ENCODE results near the gene CD55.
"Not testable (repeated sequence)": the region's sequence is repeated elsewhere in the genome, so short reads cannot be mapped to it uniquely, and the experiment has no call there.

The CD55 gene

DNA sequence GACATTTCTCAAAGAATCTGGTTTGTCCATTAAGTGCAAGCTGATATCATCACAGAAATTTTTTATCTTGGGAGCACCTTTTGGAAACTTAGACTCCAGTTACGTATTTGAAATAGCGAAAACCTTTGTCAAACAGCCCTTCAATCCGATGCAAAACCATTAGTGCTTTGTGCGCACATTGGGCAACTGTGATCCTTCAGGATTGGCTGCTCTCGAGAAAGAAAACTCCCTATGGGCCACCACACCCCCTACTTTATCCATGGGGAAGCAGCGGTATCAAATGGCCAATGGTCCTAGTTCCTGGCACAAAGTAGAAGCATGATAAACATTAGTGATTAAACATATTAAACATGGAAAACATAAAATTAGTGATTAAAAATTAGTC is 16.0 kb upstream of the CD55 start:
- no peak for DNase-seq (ENCODE audit: low read depth in 2 of 2)

DNA sequence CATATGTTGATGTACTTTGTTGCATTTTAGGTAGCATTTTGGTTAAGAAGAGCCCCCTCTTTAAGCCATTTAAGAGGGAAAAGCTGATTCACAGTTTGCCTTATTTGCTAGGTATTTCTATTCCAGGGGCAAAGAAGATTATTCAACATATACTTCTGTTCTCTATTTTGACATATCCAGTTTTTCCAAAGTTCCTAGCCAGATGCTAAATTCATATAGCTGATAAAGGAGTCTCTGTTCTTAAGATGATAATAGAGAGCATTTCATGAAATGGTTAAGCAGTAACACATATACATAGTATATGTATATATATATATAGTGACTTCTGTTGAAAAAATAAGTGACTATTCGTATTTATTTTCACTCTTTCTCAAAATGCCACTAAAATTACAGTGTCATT is 15.5 kb upstream of the CD55 start:
- no peak for DNase-seq (ENCODE audit: low read depth in 2 of 2)

DNA sequence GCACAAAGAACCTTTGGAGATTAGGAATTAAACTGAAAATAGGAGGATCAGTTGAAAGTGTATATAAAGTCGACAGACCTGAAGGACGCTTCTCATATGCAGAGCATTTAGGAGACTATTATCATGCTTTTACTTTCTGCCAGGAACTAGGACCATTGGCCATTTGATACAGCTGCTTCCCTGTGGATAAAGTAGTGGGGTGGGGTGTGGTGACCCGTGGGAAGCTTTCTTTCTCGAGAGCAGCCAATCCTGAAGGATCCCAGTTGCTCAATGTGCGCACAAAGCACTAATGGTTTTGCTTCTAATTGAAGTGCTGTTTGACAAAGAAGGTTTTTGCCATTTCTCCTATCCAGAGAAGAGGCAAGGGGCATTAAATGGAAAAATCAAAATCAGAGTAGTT is 14.9 kb upstream of the CD55 start:
- DNase-seq (ENCODE audit: low read depth in 2 of 2), result no peak

DNA sequence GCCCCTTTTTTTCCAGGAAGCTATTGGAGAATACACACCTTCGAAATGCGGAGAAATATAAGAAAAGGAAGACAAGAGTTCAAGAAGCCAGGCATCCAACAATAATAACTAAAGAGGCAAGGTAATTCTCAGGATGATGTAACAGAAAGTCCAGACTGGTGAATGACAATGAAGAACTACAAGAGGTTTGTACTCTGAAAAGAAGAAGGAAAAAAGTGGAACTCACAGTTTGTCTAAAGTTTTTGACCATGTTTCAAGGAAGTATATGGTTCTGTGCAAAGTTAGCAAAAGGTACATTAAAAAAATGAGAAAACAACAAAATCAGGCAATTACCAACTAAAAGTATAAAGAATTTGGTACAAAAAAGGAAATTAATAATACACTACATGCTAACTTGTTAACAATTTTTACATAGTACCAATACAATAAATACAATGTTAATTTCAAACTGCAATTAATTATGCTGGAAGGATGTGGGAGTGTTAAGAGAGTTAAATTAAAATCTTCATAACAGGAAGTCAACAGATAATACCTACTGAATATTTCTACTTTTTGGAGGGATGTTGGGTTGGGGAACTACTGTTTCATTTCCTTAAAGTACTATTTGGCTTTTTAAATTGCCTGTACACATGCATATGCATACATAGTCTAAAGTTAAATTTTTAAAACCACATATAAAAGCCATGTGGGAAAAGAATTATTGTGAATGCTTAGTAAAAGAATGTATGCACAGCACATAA is 12.9 kb upstream of the CD55 start:
- no peak for DNase-seq (ENCODE audit: low read depth in 2 of 2)

DNA sequence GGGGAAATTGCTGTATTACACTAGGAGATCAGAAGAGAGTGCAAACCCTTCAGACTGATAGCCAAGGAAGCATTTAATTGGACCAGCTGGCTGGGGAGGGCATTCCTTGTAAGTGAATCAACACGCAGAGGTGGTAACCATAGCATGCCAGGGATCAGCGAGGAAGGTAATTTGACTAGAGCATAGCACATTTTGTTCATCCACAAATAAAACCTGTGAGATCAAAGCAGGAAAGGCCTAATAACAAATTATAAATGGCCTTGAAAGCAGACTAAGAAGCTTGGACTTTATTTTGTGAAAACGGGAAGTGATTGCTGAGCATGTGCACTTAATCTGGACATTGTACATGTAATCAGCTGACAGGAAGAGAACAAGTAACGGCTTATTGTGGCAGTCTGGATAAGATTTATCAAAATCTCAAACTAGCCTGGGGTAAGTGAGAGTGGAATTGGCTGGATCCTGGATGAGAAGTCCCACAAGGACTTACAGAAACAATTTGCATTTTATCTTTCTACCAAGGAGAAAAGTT is 11.7 kb upstream of the CD55 start:
- DNase-seq (ENCODE audit: low read depth in 2 of 2), result no peak

DNA sequence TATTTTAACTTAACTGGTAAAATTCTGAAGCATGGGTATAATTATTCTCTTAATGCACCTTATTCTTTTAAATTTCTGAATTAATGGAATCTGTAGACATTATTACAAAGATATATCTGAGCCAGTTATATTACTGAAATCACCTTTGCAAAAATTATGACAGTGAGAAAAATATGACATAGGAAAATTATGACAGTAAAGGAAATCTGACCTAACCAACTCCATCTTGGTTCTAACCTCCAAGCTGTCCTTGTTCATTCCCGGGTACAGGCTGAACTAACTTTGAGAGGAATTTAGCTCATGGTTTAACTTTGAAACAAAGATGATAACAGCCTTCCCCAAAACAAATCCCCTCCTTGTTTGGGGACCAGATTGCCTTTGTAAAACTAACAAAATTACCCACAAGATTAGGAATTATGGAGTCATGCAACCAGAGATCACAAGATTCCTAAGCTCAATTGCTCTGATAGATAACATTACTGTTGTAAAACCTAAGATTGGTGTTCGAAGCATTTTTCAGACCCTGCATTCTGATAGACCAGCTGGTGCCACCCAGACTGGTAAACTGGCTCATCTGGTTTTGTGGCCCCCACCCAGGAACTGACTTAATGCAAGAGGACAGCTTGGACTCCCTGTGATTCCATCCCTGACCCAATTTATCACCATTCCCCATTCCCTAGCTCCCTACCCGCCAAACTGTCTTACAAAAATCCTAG is 9.4 kb upstream of the CD55 start:
- DNase-seq (ENCODE audit: low read depth in 2 of 2), result no peak

DNA sequence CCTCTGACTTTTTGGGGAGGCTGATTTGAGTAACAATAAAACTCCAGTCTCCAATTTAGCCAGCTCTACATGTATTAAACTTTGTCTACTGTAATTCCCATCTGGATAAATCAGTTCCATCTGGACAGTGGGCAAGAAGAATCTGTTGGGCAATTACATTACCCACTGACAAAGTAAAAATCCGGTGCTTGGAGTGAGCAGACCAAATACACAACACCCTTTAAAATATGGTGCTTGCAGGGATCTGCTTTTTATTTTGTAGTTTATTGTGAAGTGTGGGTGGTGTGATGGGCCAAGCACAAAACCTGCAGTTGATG is 8.9 kb upstream of the CD55 start:
- DNase-seq (ENCODE audit: low read depth in 2 of 2), result no peak

DNA sequence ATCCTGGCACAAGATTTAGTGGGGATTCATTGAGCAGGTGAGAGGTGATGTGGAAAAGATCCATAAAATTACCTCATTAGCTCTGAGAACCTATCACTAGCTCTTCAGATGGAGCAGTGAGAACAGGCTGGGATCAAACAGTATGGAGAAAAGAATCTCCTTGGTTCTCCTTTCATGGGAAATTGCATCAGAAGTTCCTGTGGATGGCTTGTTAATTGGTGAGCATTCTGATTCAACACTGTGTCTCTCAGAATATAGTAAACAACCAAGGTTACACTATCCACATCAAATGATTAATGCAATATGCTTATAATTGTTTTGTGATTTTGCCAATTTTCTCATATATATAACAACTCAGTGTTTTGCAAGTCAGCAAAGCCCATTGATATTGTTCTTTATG is 8.3 kb upstream of the CD55 start:
- no peak for DNase-seq (ENCODE audit: low read depth in 2 of 2)

DNA sequence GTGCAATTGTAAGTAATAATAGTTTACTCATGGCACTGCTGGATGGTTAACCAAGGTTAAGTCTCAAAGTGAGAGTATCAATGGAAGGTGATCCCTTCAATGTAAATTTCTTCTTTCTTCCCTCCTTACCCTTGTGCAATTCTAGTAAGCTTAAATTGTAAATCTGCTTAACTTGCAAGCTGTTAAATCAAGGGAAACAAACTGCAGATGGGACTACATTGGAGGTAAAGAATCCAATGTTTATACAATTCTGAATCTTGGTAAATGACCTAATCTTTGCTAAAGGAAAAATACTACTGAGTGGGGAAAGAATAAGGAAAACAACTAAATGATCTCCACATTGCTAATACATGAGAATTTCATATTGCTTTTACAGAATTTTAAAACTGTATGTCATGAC is 6.7 kb upstream of the CD55 start:
- no peak for DNase-seq (ENCODE audit: low read depth in 2 of 2)

DNA sequence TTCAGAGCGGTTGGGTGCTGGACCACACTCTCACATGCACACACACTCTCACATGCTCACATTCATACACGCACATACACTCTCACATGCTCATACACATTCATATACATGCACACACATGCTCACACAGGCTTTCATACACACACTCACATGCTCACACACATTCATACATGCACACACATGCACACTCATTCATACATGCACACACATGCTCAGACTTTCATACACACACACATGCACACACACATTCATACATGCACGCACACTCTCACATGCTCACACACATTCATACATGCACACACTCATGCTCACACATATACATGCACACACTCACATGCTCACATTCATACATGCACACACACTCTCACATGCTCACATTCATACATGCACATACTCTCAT is 6.0 kb upstream of the CD55 start:
- no peak for DNase-seq (ENCODE audit: low read depth in 2 of 2)

DNA sequence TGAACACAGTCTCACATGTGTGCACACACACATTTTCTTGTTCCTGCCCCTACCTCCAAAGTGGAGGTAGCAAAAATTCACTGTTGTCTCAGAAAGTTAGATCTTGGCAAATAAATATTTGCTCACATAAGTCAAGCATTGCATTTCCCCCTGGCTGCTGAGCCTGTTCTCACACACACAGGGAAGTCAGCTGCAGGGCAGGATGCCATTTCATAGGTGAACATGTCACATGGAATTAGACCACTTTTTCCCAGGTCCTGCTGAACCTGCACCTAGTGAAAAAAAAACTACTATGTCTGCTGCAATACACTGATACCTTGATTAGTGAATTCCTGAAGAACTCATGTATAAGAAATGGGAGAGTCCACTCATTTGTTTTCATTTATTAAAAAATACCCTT is 5.3 kb upstream of the CD55 start:
- no peak for DNase-seq (ENCODE audit: low read depth in 2 of 2)

DNA sequence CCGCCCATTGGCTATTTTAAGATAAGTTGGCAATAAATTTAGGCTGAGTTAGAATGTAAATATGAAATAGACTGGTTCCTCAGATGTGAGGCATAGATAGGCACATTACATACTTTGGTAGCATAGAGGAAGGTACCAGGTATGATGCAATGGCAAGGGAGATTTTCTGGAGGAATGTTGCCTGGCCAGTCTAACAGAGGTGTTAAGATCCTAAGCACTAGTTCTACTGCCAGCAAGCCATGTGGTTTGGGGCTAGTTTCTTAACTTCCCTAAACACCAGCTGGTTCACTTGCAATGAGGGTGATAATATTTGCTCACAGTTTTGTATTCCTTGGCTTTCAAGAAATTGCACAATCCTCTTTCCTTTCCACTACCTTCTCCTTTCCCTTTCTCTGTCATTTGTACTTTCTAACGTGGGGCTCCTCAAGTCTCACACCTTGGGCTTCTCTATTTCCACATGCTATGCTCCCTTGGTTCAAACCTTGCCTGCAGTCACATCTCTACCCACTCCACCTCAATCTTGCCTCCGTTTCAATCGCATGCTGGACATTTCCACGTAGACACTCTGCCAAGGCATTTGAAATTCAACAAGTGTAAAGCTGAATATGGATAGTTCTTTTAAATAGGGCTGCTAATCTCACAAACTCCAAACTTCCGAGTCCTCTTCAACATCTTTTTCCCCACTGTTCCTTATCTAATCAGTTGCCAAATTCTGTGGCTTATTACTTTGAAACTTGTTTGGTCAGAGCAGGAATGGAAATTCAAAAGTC is 4.7 kb upstream of the CD55 start:
- no peak for DNase-seq (ENCODE audit: low read depth in 2 of 2)

DNA sequence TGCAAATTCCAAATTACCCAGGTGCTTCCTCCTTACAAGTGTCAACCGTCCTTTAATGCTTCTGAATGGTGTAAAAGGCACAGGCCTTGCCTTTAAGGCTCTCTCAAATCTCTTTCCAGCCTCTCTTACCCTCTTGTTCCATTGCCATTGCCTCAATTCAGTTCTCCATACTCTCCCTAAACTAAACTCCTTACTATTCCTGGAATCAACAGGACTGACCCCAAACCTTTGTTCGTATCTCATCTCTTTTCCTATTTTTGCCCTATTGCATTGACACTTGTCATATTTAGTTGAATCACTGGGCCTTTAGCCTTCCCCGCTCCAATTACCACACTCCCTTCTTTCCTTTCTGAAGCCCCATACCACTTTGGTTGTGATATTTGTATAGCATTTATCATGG is 3.9 kb upstream of the CD55 start:
- no peak for DNase-seq (ENCODE audit: low read depth in 2 of 2)

DNA sequence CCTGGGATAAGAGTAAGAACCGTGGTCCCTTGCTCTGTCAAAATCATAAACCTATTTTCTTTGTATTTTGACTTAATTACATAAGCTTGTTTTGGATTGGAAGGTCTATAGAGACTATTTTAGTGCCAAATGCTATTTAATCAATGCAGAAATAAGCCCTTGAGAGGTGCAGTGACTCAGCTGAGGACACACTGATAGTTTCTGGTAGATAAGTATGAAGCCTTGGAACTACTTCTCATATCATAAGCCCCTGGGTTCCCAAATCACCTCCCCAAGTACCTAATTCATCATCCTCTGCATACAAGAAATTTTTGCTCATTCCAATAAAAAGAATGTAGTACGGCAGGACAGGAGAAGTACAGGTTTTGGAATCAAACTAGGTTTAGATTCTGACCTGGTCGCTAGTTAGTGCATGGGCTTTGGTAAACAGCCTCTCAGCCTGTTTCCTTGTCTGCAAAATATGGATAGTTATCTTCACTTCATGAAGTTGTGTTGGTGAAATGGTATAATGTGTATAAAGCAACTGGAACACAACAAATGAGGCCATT is 3.3 kb upstream of the CD55 start:
- no peak for DNase-seq (ENCODE audit: low read depth in 2 of 2)

DNA sequence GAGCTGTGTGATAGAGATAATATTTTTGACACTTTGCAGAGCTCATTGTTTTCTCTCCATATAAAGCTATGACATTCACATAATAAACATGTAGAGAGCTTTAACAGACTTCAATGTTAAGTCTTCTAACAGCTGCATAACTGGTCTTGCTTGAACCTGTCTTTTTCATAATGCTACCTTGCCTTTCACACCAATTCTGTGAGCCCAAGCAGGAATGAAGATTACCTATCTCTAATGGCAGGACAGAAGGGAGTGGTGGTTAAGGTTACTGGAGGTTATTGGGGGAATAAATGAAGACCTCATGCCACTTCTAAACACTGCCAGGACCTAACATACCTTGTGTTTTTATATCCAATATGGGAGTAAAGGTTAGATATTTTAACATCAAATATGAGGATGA is 2.3 kb upstream of the CD55 start:
- no peak for DNase-seq (ENCODE audit: low read depth in 2 of 2)

DNA sequence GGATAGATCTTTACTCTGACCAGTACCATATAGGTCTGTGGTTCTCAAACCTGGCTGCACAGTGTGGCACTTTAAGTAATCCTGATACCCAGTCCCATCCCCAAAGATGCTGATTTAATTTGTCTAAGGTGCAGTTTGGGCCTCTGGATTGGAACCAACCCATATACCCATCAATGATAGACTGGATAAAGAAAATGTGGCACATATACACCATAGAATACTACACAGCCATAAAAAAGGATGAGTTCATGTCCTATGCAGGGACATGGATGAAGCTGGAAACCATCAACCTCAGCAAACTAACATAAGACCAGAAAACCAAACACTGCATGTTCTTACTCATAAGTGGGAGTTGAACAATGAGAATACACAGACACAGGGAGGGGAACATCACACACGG is 1.4 kb upstream of the CD55 start:
- DNase-seq (ENCODE audit: low read depth in 2 of 2), result not testable (repeated sequence)

DNA sequence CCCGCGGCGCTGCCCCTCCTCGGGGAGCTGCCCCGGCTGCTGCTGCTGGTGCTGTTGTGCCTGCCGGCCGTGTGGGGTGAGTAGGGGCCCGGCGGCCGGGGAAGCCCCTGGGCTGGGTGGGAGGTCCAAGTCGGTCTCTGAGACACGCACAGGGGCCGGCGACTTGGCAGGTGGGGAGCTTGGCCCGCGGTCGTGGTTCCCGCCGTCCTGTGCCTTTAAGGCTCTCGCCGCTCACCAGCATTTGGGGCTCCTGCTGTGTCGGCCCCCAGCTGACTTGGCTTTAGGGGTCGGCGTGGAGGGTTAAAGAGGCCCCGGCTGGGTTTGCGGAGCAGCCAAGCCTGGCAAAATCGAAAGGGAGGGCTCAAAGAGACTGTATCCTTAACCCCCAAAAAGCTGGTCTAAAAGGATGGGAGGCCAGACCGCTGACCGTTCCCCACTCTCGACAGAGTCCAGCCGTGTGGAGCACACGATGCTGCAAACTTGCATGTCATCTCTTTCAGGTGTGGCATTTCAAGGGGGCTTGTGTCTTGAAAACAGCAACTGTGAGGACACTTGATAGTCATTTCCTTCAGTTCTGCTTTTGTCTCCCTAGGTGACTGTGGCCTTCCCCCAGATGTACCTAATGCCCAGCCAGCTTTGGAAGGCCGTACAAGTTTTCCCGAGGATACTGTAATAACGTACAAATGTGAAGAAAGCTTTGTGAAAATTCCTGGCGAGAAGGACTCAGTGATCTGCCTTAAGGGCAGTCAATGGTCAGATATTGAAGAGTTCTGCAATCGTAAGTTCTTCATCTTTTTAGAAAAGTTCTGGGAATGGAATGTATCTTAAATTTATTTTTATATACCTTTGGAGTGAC is 540 bp downstream of the CD55 start:
- DNase-seq (ENCODE audit: low read depth in 2 of 2), result no peak

DNA sequence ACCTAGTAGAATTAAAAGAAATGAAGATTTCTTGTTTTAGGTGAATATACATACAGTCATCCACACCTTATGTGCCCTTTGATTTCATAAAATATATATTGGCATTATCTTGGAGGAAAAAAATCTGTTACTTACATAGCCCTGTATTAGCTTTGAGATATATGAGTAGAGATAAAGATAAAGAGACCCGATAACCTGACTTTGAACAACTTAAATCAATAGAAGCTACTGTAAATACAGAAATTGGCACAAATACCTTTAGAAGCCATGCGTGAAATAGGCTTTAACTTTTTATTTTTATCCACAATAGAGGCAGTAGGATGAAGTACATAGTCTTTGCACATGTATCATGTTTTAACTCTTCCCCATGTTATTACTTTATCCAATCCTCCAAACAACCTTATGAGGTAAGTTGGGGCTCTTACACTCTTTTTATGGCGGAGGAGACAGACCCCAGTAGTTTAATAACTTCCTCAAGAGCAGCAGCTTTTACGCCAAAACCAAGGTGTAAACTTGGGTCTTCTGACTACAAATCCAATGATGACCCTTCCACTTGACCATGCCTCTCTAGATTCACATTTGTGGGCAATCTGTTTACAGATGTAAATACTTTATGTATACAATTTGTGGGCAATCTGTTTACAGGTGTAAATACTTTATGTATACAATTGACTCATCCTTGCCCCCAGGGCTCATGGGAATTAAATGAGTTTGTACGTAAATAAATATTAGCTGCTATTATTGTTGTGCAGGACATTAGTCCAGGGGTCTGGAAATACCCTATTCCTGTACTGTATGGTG is 2.1 kb downstream of the CD55 start:
- DNase-seq (ENCODE audit: low read depth in 2 of 2), result no peak

DNA sequence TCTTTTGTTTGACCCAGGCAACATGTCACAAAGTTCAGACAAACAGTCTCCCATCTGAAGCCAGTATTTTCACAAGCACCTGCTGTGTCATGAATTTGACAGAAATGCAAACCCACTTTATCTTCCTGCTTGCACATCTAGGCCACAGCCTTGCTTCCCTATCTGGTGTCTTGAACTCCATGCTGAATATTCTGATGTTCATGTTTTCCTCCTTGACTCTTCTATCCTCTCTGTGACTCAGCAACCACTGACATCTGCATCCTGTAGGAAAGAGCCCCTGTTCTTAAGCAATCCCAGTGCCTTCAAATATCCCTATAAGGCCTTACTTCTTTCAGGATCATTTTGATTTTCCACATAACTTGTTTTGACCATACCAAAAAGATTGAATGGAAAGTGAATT is 6.5 kb downstream of the CD55 start:
- no peak for DNase-seq (ENCODE audit: low read depth in 2 of 2)

DNA sequence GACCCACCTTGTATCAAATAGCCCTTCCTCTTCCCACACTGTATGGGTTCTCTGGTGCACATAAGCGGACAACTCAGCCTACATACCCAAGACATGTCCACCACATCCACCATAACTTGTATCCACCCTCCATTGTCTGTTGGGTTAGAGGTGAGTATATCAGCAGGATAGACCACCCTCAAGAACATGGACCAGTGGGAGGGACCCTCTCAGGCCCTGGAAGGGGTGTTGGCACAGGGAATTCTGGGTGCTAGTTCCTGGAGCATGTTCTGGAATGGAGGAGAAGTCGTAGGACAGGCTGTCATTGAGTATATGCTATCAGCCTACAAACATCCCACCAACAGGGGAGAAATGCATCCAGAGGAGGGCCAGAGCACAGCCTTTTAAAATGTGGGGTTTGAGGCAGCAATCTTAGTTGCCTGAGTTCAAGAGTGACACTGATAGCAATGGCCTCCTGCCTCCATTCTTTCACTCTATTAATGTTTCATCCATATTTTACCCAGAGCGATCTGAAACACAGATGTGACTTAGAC is 7.5 kb downstream of the CD55 start:
- DNase-seq (ENCODE audit: low read depth in 2 of 2), result no peak

DNA sequence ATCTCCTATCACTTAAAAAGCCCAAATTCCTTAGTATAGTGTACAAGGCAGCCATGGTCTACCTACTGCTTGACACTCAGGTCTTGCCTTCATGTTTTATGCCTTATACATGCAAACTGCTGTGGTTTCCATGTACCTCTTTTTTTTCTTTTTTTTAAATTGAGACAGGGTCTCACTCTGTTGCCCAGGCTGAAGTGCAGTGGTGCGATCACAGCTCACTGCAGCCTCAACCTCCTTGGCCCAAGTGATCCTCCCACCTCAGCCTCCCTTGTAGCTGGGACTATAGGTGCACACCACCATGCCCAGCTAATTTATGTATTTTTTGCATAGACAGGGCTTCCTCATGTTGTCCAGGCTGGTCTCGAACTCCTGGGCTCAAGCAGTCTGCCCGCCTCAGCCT is 8.0 kb downstream of the CD55 start:
- no peak for DNase-seq (ENCODE audit: low read depth in 2 of 2)

Data from stimulated activated CD8-positive, alpha-beta memory T cell treated with anti-CD3 and anti-CD28 coated beads, Interleukin-15, amount 100 ng/mL, for 48 hours (primary cell).